Neural cell (in vitro differentiated cells): ENCODE measurements around the gene FZR1.

Source experiments
- EP300 ChIP-seq: fragments of 450-650 bp; conservative IDR thresholded peaks from 2 replicates; pipeline ENCODE4 v1.6.1; 2014; ENCODE audit warnings: antibody characterized with exemption, mild to moderate bottlenecking, moderate library complexity; ENCODE audit not compliant: poor library complexity, severe bottlenecking
- EZH2 ChIP-seq: fragments of 200-600, 300-800 bp; shearing (Covaris generic), sonication (generic); IDR thresholded peaks from 2 replicates; pipeline ENCODE4 v1.6.1; 2014; ENCODE audit warnings: antibody characterized with exemption, low read length, borderline replicate concordance, mild to moderate bottlenecking; ENCODE audit not compliant: insufficient read depth, poor library complexity, severe bottlenecking
- MXI1 ChIP-seq: fragments of 450-650 bp; conservative IDR thresholded peaks from 2 replicates; pipeline ENCODE4 v1.6.1; 2014; ENCODE audit warnings: antibody characterized with exemption, mild to moderate bottlenecking; ENCODE audit not compliant: poor library complexity, severe bottlenecking
- POLR2AphosphoS5 ChIP-seq: IDR thresholded peaks from 2 replicates; pipeline ENCODE4 v1.6.1; 2012
- RAD21 ChIP-seq: fragments of 450-650 bp; conservative IDR thresholded peaks from 2 replicates; pipeline ENCODE4 v1.6.1; 2014; ENCODE audit warnings: antibody characterized with exemption, mild to moderate bottlenecking, moderate library complexity
- SMC3 ChIP-seq: fragments of 450-650 bp; conservative IDR thresholded peaks from 2 replicates; pipeline ENCODE4 v1.6.1; 2014; ENCODE audit warnings: antibody characterized with exemption, mild to moderate bottlenecking, moderate library complexity; ENCODE audit not compliant: poor library complexity
- TAF1 ChIP-seq: IDR thresholded peaks from 2 replicates; pipeline ENCODE4 v1.6.1; 2012; ENCODE audit warnings: low read depth
- TF ChIP-seq, protein P1 (sequence below): fragments of 450-650 bp; IDR thresholded peaks from 2 replicates; pipeline ENCODE4 v1.5.1; 2014; ENCODE audit warnings: antibody characterized with exemption, mild to moderate bottlenecking, moderate library complexity; ENCODE audit not compliant: poor library complexity, severe bottlenecking
- TF ChIP-seq, protein P2 (sequence below): IDR thresholded peaks from 2 replicates; pipeline ENCODE4 v1.6.1; 2012; ENCODE audit warnings: borderline replicate concordance

GRCh38 chr19:3578390-3578789, 72.3 kb downstream of the FZR1 start:
- TF ChIP-seq, protein P1, sequence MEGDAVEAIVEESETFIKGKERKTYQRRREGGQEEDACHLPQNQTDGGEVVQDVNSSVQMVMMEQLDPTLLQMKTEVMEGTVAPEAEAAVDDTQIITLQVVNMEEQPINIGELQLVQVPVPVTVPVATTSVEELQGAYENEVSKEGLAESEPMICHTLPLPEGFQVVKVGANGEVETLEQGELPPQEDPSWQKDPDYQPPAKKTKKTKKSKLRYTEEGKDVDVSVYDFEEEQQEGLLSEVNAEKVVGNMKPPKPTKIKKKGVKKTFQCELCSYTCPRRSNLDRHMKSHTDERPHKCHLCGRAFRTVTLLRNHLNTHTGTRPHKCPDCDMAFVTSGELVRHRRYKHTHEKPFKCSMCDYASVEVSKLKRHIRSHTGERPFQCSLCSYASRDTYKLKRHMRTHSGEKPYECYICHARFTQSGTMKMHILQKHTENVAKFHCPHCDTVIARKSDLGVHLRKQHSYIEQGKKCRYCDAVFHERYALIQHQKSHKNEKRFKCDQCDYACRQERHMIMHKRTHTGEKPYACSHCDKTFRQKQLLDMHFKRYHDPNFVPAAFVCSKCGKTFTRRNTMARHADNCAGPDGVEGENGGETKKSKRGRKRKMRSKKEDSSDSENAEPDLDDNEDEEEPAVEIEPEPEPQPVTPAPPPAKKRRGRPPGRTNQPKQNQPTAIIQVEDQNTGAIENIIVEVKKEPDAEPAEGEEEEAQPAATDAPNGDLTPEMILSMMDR = no peak
- TF ChIP-seq EP300 (no peak), EZH2 (no peak), TAF1 (no peak), RAD21 (no peak), MXI1 (no peak), SMC3 (no peak), POLR2AphosphoS5 (no peak)
- TF ChIP-seq, protein P2, sequence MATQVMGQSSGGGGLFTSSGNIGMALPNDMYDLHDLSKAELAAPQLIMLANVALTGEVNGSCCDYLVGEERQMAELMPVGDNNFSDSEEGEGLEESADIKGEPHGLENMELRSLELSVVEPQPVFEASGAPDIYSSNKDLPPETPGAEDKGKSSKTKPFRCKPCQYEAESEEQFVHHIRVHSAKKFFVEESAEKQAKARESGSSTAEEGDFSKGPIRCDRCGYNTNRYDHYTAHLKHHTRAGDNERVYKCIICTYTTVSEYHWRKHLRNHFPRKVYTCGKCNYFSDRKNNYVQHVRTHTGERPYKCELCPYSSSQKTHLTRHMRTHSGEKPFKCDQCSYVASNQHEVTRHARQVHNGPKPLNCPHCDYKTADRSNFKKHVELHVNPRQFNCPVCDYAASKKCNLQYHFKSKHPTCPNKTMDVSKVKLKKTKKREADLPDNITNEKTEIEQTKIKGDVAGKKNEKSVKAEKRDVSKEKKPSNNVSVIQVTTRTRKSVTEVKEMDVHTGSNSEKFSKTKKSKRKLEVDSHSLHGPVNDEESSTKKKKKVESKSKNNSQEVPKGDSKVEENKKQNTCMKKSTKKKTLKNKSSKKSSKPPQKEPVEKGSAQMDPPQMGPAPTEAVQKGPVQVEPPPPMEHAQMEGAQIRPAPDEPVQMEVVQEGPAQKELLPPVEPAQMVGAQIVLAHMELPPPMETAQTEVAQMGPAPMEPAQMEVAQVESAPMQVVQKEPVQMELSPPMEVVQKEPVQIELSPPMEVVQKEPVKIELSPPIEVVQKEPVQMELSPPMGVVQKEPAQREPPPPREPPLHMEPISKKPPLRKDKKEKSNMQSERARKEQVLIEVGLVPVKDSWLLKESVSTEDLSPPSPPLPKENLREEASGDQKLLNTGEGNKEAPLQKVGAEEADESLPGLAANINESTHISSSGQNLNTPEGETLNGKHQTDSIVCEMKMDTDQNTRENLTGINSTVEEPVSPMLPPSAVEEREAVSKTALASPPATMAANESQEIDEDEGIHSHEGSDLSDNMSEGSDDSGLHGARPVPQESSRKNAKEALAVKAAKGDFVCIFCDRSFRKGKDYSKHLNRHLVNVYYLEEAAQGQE = no peak
